GM18505 (cell line): ENCODE measurements around the gene SLCO4A1.

Source experiments
- ATAC-seq: cut with Tn5 transposase; IDR thresholded peaks from one replicate; pipeline ENCODE4 v1.9.1; 2021; ENCODE audit not compliant: unreplicated experiment
- POLR2A ChIP-seq: IDR thresholded peaks from 4 replicates; pipeline ENCODE4 v1.6.1; 2011; ENCODE audit warnings: borderline replicate concordance; ENCODE audit not compliant: insufficient read depth, insufficient read length; ENCODE audit errors: extremely low read depth

SLCO4A1 gene

DNA sequence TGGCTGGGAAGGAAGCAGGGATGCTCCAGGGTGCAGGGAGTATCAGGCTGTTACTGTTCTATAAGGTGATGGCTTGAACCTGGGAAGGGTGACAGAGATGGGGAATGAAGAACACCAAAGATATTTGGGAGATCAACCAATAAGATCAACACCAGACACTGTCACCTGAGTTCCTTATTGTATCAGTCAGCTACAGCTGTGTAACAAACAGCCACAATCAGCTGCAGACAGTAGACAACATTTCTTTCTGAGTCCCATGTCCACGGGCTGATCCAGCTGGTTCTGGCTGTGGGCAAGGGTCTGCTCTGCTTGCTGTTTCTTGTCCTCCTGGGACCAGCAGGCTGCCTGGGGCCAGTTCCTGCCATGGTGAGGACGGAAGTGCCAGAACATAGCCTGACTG, 31.3 kb upstream of the SLCO4A1 start:
- TF ChIP-seq POLR2A: no peak
- ATAC-seq: no peak

DNA sequence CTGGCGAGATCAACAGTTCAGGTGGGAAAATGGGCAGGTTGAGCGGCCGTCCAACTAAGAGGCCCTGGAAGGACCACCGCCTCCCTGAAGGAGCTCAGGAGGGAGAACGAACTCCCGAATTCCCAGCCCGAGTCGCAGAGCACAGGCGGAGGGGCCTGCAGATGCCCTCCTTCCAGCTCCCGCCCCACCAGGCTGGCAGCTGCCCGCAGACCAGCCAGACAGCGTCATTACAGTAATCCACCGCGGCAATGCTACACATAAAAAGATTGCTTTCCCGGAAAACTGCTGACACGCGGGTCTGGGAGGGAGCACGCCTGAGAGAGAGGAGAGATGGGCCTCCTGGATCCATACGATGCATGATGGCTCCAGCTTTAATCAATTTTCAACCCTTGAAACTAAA, 30.5 kb upstream of the SLCO4A1 start:
- ATAC-seq: no peak

DNA sequence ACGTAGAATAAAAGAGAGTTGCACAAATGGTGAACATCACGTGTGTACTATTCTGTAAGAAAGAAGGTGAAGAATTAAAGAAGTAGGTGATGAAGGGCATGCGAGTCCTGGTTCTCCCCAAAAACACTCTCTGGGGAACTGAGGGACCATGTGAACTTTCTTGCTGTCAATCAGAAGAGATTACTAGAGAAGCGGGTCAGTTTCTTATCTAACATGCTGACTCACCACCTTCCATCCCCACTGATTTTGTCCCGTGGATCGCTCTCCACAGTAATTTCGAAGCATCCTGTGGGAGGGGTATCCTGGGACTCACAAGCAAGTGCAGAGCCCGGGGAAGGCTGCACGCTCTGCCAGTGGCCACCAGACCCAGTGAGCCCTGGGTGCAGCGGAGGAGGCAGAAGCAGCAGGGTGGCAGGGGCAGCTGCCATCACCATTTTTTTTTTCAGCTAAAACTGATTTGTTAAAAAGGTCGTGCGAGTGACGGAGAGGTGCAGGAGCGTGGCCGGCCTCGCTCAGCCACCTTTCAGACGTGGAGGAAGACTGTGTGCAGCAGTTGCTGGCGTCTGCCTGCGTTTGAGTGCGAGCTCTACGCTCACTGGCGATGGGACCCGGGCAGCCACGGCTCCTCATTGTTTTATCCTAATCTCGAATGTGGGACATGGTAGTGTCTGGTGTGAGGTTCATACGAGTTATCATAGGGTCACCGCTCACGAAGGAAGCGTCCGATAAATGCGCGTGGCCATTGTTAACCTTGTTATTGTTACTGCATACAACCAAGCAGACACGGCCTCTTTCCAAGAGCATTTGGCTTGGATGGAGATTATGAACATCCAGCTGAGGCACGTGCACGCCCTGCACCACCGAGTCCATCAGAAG, 28.0 kb upstream of the SLCO4A1 start:
- no peak for ATAC-seq
- no peak for TF ChIP-seq POLR2A

More for the DNA sequence above, 30.5 kb upstream of the SLCO4A1 start:
- no peak for TF ChIP-seq POLR2A

DNA sequence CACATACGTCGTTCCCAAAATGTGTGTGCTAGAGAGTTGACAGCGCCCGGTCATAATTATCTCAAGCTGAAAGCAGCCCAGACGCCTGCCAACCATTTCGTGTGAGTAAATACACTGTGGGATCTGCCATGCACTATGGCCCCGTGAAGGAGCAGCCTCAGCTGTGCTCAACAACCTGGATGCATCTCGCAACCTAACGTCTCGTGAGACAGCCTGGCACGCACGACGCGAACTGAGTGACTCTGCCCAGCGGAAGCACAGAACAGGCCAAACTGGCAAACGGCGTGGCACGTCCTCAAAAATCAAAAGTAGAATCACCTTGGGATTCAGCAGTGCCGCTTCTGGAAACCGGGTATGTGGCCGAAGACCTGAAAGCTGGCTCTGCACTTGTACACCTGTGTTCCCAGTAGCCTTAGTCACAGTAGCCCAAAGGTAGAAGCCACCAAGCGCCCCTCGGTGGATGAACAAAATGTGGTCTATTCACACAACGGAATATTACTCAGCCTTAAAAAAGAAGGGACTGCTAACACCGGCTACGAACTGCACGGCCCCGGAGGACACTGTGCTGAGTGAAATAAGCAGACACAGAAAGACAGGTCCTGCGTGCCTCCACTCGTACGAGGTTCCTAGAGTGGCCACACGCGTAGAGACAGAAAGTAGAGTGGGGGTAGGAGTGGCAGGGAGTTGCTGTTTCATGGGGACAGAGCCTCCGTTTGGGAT, 27.2 kb upstream of the SLCO4A1 start:
- TF ChIP-seq POLR2A: no peak
- ATAC-seq: no peak

DNA sequence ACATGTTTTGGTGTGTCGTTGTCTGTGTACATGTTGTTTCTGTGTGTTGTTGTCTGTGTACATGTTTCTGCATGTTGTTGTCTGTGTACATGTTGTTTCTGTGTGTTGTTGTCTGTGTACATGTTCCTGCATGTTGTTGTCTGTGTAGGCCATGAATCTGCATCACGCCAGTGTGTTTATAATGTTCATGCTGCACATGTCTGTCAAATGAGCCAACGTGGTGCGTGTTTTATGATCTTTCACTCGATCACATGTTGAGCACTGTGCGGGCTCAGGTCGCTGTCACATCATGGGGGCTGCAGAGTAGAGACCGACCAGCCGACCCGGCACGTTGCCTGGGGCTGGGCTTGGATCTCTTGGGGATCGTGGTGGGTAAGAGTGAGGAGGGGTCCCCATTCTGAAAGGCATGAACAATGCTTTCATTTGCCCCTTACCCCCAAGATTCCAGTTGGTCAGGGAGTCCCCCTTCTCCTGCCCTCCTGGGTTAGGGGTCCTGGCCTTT, 26.5 kb upstream of the SLCO4A1 start:
- no peak for ATAC-seq
- TF ChIP-seq POLR2A: no peak

DNA sequence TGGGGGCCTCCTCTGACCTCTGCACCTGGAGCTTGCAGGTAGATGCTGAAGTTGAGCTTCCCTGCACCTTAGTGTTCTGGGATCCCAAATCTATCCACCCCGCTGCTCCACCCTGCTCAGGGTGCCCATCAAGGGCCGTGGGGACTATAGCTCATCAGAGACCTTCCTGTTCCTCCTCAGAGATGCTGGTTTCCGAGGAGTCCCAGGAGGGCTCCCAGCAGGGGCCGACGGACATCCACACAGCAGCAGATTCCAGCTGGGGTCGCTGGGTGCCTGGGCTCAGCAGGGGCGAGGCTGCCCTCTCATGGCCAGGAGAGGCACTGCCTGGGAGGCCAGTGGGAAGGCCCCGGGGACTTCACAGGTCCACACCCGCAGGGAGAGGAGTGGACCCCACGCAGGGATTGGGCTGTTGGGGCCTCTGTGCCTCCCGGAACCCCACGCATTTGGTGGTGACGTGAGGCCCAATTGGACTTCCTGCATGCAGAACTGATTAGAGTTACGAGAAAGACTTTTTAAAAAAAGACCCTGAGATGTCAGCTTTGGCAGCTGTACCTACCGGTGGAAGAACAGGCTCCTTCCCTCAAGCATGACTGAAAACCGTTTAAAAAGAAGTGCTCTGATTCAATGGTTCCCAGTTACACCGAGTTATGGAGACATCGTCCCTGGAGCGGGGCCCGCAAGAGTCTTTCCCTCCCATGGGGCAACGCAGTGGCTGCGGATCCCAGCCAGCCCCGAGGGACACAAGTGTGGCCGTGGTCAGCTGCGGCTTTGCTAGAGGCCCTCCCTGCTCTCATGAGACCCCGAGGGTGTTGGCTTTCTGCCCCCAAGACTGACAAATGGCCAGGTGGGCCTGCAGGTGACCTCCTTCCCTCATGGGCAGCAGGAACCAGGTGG, 25.3 kb upstream of the SLCO4A1 start:
- no peak for TF ChIP-seq POLR2A
- peak; percentile 47 for ATAC-seq

DNA sequence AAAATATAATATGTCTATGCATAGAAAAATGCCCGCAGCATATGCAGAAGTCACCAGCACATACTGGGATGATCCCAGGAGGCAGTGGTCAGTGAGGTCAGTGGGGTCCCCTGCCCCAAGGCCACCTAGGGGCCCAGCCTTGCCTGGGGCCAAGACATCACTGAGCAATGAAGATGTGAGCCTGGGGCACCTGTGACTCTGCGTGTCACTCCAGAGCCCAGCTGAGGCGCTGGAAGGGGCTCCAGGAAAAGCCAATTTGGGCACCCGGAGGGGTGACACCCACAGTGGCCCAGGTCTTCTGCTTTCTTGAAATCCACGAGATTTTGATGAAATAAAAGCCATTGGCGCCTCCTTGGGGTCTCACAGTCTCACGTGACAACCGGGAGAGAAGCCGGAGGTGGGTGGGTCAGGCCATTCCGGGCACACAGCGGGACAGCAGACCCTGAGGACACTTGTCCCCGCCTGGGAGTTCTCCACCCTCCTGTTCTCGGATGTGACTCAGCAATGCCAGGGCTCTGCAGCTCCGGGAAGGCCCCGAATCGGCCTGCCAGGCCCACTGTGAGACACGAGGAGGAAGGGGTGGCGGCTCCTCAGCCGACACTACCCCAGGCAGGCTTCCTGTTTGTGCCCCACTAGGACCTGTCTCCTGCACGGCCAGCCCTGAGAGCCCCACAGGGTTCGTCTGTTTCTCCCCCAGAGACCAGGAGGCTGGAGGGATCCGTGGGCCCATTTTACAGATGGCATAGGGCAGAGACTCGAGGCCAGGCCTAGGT, 24.4 kb upstream of the SLCO4A1 start:
- TF ChIP-seq POLR2A: no peak
- no peak for ATAC-seq

DNA sequence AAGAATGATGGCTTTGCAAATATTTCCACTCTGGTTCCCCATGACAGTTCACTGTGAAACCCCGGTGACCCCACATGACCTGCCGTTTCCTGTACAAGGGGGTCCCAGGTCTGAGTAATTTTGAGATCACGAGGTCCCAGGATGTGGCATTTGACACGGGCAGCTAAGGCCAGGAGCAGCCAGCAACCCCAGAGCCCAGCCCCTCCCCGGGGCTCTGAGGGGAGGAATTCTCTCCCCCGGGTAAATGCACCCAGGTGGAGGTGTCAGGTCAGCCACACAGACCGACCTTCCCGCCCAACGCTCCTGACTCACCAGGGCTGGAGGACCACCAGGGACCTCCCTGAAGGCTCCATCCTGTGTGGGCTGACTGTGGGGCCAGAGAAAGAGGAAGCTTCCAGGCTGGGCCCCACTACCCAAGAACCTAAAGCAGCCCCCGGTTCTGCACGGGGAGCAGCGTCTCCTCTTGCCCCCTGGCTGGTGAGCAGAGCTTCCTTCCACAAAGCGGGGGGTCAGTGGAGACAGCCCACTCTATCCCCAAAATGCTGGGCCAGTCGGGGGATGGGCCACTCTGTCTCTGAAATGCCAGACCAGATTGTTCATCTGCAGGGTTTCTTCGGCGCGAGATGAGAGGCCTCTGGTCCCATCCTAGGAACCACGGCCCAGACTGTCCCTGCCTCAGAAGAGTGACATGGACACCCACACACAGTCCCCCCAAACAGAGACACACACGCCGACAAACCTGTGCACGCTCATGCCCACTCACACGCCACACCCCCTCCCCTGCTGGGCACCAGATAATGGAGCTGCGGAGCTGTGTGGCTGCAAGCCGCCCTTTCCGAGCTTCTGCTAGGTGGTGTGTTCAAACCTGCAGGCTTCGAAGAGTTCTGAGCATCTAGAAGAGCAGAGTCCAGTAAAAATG, 23.4 kb upstream of the SLCO4A1 start:
- no peak for ATAC-seq
- TF ChIP-seq POLR2A: no peak

DNA sequence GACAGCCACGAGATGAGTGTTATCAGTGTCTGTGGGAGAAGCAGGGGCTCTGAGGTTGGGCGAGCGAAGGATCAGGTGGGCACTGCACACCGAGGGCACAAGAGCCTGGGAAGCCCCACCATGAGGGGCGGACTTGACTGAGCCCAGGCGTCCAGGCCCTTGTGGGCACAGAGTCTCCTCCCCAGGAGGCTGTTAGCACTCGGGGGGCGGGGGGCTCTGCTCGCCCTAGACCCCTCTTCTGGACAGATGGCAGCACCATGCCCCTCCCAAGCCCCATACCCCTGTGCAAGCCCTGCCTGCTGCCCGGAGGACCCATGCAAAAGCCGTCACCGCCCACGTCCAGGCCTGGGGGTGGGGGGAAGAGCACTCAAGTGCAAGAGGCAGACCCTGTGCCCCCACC, 21.7 kb upstream of the SLCO4A1 start:
- ATAC-seq: no peak
- TF ChIP-seq POLR2A: no peak

DNA sequence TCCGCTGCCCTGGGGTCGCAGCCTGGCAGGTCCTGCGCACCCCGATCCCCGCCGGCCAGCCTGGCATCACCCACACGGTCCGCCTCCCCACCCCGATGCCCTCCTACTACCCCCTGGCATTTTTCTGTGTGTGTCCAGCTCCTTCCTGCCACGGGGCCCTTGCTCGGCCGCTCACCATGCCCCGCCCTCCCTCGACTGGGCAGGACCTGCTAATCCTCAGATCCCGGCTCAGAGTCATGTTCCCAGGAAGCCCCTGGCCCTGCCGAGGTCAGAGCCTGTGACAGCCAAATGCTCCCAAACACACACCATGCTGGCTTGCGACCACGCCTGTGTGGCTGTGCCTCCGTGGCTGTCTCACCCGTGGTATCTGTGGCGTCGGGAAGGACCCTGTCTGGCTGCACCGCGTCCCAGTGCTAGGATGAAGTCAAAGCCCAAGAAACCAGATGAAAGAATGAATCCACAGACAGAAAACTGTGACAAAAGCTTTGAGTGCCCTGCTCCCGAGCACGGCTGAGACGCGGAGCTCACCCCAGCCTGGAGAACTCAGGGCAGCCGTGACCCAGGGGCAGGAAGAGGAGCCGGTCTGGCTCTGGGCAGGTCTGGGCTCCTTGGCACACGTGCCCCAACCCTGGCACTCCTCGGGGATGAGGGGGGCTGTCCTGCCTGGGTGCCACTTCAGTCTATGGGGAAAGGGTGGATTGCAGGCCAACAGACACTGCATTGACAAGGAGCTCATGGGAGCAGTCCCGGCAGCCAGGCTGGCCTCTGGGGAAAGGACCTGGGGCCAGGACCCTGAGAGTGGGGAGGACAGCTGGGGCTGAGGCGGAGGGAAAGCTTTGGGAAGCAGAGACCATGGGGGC, 20.8 kb upstream of the SLCO4A1 start:
- no peak for TF ChIP-seq POLR2A
- no peak for ATAC-seq

DNA sequence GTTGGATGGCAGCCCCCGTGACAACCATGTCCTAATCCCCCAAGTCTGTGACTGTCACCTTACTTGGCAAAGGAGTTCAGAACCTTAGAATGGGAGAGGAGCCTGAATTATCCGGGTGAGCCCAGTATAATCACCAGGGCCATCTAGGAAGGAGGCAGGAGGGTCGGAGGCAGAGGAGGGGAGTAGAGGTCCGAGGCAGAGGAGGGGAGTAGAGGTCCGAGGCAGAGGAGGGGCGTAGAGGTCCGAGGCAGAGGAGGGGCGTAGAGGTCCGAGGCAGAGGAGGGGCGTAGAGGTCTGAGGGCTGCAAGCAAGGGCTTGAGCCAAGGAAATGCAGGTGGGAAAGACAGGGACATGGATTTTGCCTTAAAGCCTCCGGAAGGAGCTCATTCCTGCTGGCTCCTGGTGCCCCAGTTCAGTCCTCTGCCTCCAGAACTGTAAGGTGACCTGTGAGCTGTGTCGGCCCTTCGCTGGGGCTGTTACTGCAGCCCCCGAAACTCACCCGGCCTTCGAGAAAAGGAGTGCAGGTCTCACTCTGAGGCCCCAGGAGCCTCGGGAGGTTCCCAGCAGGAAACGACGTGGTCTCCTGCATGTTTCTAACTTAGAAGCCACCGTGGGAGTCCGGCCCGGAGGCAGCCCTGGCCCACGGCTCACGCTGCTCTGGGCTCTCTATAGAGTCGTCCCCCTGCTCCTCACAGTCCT, 20.0 kb upstream of the SLCO4A1 start:
- no peak for ATAC-seq
- TF ChIP-seq POLR2A: no peak
